Renal pelvis (tissue), 4 donors: Measurements from ENCODE around the gene PRKAG2. TPM values are rescaled to one million over a fixed set of nuclear protein-coding genes. Genes with fewer than 3 reads are reported as not detected.

Experiments used
- DNase-seq: peaks from one replicate; pipeline ENCODE4 v3.0.0-alpha.2; 2013
- polyA plus RNA-seq, 3 donors: library from polyadenylated mRNA; unstranded; fragments of 120-200 nt; gene quantifications; one replicate each; pipeline ENCODE4 v1.2.1, GENCODE V29; 2013; ENCODE audit not compliant: insufficient read length in 3 of 3

Gene PRKAG2
- polyA plus RNA-seq, 3 donors: 26.3 to 40.0 (median 39.7) TPM

GRCh38 chr7:151821226-151821625 lies 55.7 kb downstream of the PRKAG2 start:
- no peak for DNase-seq

DNA sequence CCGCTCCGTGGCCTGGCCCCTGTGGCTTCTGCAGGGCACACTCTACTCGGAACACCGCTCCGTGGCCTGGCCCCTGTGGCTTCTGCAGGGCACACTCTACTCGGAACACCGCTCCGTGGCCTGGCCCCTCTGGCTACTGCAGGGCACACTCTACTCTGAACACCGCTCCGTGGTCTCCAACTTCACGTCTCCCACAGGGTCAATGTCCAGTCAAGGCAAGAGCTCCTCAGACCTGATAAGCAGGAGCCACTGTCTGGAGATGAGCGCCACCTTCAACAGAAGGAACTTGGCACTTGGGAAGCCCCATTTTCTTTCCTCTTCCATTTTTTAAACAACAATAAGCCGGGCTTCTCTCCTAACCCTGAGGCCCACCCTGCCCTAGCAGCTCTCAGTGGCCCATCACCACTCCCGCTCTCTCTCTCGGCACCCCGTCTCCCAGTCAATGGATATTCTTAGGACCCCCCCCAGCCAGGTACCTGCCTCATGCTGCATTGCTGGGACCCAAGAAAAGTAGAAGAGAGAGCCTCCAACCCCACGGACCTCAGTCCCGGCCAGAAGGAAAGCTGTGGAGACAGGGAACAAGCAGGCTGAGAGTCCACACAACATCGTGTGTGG lies 56.3 kb downstream of the PRKAG2 start:
- no peak for DNase-seq

DNA sequence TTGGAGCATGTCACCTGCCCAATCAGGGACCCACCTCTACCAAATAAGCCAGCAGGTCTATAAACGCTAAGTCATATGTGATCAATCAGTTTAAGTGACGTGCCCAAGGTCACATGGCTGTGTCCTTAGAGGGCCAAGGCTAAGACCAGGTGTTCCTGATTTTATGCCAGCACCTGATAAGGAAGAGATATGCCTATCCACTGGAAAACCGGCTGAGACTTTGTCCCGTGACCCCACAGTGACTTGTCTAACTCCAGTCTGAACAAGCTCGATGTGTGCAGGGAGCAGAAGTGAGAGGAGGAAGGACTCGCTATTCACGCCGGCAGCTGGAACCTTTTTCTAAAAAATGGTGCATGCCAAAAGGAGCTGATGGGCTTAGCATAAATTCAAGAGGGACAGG lies 57.0 kb downstream of the PRKAG2 start:
- no peak for DNase-seq

GRCh38 chr7:151818674-151819519 lies 58.0 kb downstream of the PRKAG2 start:
- DNase-seq: no peak

DNA sequence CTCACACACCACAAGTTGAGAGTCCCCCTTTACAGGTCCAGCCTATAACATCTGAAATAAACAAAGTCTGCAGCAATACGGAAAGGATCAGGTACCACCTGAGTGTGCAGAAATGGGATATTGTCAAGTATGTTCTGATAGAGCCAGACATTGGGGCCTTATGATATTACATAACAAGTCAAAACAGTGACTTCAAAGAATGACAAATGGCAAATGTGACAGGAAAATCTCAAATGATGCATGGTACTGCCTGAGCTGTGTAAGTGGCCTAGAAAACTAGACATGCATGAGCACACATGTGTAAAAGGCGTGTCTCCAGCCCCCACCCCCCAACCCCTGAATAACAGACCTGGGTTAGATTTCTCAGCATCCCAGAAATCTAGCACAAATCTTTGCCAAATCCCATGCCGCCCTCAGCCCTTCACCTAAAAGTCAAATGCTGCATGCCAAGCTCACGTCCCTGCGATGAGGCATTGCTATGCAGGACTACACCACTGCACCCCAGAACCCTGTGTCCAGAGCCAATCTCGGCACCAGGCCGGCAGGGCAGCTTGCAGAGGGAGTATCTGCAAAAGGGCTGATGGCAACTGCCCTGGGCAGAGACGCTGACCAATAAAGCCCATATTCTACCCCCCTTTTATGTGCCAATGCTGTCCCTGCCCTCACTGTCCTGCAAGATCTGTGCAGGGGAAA lies 58.8 kb downstream of the PRKAG2 start:
- DNase-seq: no peak

DNA sequence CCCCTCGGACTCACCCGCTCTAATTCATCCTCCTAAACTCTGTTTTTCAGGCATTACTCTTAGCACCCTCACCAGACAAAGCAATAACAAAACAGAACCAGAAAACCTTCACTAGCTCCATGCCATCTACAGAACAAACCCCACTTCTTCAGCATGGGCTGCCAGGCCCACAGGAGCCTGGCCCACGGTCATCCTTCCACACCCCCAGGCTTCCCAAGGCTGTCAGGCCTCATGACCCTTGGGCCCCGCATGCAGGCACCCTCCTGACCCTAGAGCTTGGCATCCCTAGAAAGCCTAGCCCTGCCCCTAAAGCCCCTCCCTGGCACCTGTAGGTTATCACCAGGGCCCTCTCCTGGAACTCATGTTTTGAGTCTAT lies 59.6 kb downstream of the PRKAG2 start:
- DNase-seq: no peak

DNA sequence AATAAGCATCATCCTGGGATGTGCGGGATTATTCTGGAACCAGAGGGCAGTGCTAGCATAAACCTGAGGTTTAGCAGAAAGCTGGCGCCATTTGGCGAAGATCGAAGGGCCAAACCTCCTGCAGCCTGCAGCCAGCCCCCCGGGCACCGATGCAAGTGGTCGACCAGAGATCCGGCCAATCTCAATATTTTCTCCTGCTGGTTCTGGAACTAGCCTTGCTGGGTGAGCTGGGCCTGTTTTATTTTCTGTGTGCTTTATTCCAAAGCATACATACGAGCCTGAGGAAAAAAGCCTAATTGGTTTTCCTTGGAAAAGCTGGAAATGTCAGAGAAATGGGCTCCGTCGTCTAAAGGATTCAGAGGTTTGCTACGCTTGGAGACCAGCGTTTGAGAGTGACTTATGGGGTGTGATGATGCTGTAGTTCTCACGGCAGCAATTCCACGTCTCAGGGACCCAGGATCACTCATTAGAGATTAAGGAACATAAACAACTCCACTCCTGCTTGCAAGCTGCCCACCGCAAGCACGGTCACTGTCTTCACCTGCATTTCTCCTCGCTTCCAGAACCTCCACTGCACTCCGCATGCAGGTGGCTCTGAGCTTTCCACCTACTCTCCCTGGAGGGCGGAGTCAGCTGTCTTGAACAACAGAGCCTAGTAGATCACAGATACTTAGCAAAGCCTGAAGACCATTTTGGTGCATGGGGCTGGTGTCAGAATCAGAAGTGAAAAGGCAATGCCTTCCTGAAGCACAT lies 60.2 kb downstream of the PRKAG2 start:
- DNase-seq: no peak

- DNase-seq: no peak
These were observed 61.5 kb downstream of the PRKAG2 start for GRCh38 chr7:151815419-151815818.

DNA sequence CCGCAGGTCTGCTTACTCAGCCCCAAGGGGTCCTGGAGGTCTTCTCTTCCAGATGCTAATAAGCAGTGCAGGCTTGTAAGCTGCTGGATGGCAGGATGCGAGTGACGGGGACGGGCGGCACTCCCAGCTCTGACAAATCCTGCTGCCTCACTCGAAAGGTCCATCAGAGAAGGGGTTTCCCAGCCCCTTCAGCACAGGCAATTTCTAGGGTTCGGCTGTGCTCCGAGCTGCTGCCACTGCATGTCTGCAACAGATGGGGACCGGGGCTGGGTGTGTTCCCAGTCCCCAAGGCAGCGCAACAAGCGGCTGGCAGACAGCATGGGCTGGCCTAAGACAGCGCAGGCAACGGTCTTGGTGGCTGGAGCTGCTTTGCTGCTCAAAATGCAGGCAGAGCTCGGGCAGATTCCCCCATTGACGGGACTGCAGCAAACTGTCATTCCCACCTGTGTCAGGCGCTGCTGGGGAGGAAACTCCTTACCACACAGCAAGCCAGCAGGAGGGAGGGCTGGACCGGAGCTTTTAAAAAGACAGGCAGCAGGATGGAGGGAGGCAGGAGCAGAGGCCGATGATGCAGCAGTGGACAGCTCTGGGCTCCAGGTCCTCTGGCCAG lies 62.4 kb downstream of the PRKAG2 start:
- DNase-seq: no peak

- no peak for DNase-seq
These were observed 62.9 kb downstream of the PRKAG2 start for GRCh38 chr7:151813997-151814396.

- no peak for DNase-seq
These were observed 63.5 kb downstream of the PRKAG2 start for GRCh38 chr7:151813445-151813844.

GRCh38 chr7:151812967-151813366 lies 63.9 kb downstream of the PRKAG2 start:
- DNase-seq: no peak

DNA sequence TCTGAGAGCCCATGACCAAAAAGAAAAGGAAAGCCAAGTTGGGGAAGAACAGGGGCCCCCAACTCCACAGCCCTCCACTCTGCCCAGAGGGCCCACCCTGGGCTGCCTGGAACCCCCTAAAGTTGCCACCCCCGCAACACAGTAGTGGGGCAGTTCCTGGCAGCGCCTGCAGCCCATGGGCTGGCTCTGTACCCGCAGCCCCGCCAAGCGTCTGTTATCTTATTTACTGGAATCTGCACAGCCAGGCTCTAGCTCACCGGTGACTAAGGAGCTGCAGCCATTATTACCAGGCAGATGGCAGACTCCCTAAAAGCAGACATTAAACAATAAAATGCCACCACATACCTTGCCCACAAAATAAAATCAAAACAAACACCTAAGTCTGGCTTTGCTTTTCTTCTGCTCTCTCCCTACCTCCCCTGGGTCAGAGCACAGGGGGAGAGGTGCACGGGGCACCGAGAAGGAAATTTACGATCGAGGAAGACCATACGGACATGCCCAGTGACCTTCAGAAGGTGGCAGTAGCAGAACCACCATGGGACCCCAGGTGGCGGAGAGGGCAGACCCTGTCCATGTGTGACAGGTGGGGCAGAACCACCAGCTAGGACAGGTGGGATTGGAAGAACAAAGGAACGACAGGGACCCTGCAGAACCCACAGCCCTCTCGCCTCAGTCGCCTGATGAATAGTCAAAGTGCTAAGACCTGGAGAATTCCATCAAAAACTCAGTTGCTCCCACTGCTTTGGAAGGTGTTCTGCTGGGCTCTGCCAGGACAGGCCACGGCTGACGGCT lies 66.3 kb downstream of the PRKAG2 start:
- no peak for DNase-seq

- no peak for DNase-seq
These were observed 67.1 kb downstream of the PRKAG2 start for GRCh38 chr7:151809864-151810170.

- DNase-seq: no peak
These were observed 67.6 kb downstream of the PRKAG2 start for GRCh38 chr7:151809146-151809863.

GRCh38 chr7:151808400-151809145 lies 68.3 kb downstream of the PRKAG2 start:
- peak; percentile 45 for DNase-seq

GRCh38 chr7:151807846-151808245 lies 69.1 kb downstream of the PRKAG2 start:
- DNase-seq: no peak

DNA sequence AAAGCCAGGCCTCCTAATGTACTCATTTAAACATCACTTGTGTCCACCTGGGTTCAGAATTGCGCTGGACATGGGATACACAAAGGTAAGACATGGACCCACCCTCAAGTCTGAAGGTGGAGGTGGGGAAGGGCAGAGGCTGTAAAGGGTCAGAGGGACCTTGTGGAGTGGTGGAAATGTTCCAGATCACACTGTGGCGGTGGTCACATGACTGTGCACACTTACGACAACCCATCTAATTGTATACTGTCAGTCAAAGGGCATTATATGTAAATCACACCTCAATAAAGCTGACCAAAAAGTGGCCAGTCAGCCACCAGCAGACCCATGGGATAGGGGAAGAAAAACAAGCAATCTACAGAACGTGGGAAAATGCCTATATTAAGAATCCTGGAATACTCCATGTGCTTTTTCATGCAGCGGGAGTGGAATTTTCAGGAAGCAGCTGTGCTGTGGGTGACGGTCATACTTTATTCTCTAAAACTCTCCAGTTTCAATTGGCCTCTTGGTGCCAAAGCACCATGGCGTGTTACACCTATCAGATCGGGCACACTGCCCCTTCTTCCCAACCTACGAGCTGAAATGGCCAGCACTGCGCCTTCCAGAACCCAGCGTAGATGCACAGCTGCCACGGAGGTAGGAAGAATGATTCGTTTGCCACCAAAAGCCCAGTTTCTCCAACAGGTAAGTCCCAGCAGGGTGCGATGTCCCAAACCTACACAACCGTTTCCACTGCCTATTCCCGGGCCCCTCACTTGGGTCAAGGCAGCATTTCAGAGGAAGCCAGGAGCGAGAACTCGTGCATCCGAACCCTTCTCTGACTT lies 69.8 kb downstream of the PRKAG2 start:
- no peak for DNase-seq

- DNase-seq: no peak
These were observed 70.7 kb downstream of the PRKAG2 start for GRCh38 chr7:151806204-151806603.
